DMS114 treated with DMSO at 0.1 percent for 48 hours (cell line): Measurements from ENCODE around the gene DENND2C.

Source experiments
- DNase-seq: peaks from one replicate; lab custom pipeline; 2025; ENCODE audit not compliant: unreplicated experiment; lab: John Stamatoyannopoulos, UW

Gene DENND2C

GRCh38 chr1:114669562-114670082 lies at the start of gene DENND2C:
DENND2C (minus strand) TSS chr1:114670049; CDS start chr1:114625984, 44,065 bp downstream.
- peak; percentile 52 for DNase-seq

- no peak for DNase-seq
Observed at GRCh38 chr1:114719424-114719787, 49.6 kb upstream of the DENND2C start.

GRCh38 chr1:114718661-114719423 lies 49.0 kb upstream of the DENND2C start:
- DNase-seq = no peak

- peak; percentile 86 for DNase-seq
Observed at GRCh38 chr1:114716304-114717170, 46.7 kb upstream of the DENND2C start, which contains the start of gene NRAS. NRAS (minus strand) TSS chr1:114716771; CDS start chr1:114716160, 611 bp downstream.

- no peak for DNase-seq
Observed at GRCh38 chr1:114715952-114716303, 46.1 kb upstream of the DENND2C start.

- DNase-seq = no peak
Observed at GRCh38 chr1:114712977-114713376, 43.1 kb upstream of the DENND2C start.

GRCh38 chr1:114710360-114710759 lies 40.5 kb upstream of the DENND2C start:
- no peak for DNase-seq

GRCh38 chr1:114707604-114708003 lies 37.8 kb upstream of the DENND2C start:
- no peak for DNase-seq

- DNase-seq = no peak
Observed at GRCh38 chr1:114703242-114703641, 33.4 kb upstream of the DENND2C start.

- DNase-seq = no peak
Observed at GRCh38 chr1:114702737-114703136, 32.9 kb upstream of the DENND2C start.

- DNase-seq = no peak
Observed at GRCh38 chr1:114701931-114702330, 32.1 kb upstream of the DENND2C start.

GRCh38 chr1:114700036-114700600 lies 30.3 kb upstream of the DENND2C start:
- no peak for DNase-seq

GRCh38 chr1:114696810-114697209 lies 27.0 kb upstream of the DENND2C start:
- no peak for DNase-seq

- no peak for DNase-seq
Observed at GRCh38 chr1:114695430-114696058, 25.7 kb upstream of the DENND2C start, which contains the start of gene AMPD1. AMPD1 (minus strand) TSS chr1:114695546; CDS start chr1:114695471, 75 bp downstream.

- no peak for DNase-seq
Observed at GRCh38 chr1:114694540-114695310, 24.9 kb upstream of the DENND2C start.

GRCh38 chr1:114692947-114693346 lies 23.1 kb upstream of the DENND2C start:
- no peak for DNase-seq

- DNase-seq = no peak
Observed at GRCh38 chr1:114691061-114691460, 21.2 kb upstream of the DENND2C start.

- no peak for DNase-seq
Observed at GRCh38 chr1:114690148-114690547, 20.3 kb upstream of the DENND2C start.

- DNase-seq = no peak
Observed at GRCh38 chr1:114688526-114688925, 18.7 kb upstream of the DENND2C start.

- DNase-seq = no peak
Observed at GRCh38 chr1:114685851-114686250, 16.0 kb upstream of the DENND2C start.
